ENCODE measurements around the gene WDR64. TPM values are rescaled to one million over a fixed set of nuclear protein-coding genes. Genes with fewer than 3 reads are reported as not detected.

WDR64 gene
- total and polyA plus RNA-seq, 2 experiments from 2014 or later, result not detected

GRCh38 chr1:241817956-241818612, 166.0 kb downstream of the WDR64 start:
- Histone ChIP-seq H3K27me3 (peaks cover 3% of the 10 kb centered on the region), H3K4me1 (ENCODE audit: low read depth) (no peaks in the 10 kb centered on the region), H3K36me3 (no peaks in the 10 kb centered on the region), H3K9me3 (ENCODE audit: low read depth) (no peaks in the 10 kb centered on the region), H3K27ac (no peak overlapping the region), H3K4me3 (no peak overlapping the region)
- TF ChIP-seq CTCF (IDR thresholded peaks at IDR 0.05; ENCODE audit: low read depth, low read length), result no peak
- no peak for DNase-seq (ENCODE audit: low read depth in 1 of 2, low spot score in 1 of 2)

- Histone ChIP-seq H3K9me3 (ENCODE audit: low read depth) (no peaks in the 10 kb centered on the region), H3K36me3 (no peaks in the 10 kb centered on the region), H3K4me1 (ENCODE audit: low read depth) (no peaks in the 10 kb centered on the region), H3K27ac (no peak overlapping the region), H3K27me3 (peaks cover 3% of the 10 kb centered on the region), H3K4me3 (no peak overlapping the region)
- TF ChIP-seq CTCF (IDR thresholded peaks at IDR 0.05; ENCODE audit: low read depth, low read length), result no peak
- DNase-seq (ENCODE audit: low read depth in 1 of 2, low spot score in 1 of 2), result no peak
Measured at GRCh38 chr1:241819340-241819866, 167.3 kb downstream of the WDR64 start.

GRCh38 chr1:241821363-241821762, 169.3 kb downstream of the WDR64 start:
- Histone ChIP-seq H3K36me3 (no peaks in the 10 kb centered on the region), H3K4me1 (ENCODE audit: low read depth) (no peaks in the 10 kb centered on the region), H3K4me3 (no peak overlapping the region), H3K27ac (no peak overlapping the region), H3K27me3 (peaks cover 3% of the 10 kb centered on the region), H3K9me3 (ENCODE audit: low read depth) (no peaks in the 10 kb centered on the region)
- no peak for DNase-seq (ENCODE audit: low read depth in 1 of 2, low spot score in 1 of 2)
- TF ChIP-seq CTCF (IDR thresholded peaks at IDR 0.05; ENCODE audit: low read depth, low read length), result no peak

- no peak overlapping the region for H3K27ac ChIP-seq
- no peaks in the 10 kb centered on the region for H3K9me3 ChIP-seq (ENCODE audit: low read depth)
- no peak overlapping the region for H3K4me3 ChIP-seq
- peaks cover 3% of the 10 kb centered on the region for H3K27me3 ChIP-seq
- no peaks in the 10 kb centered on the region for H3K4me1 ChIP-seq (ENCODE audit: low read depth)
- H3K36me3 ChIP-seq, result no peaks in the 10 kb centered on the region
- no peak for DNase-seq (ENCODE audit: low read depth in 1 of 2, low spot score in 1 of 2)
- no peak for TF ChIP-seq CTCF (IDR thresholded peaks at IDR 0.05; ENCODE audit: low read depth, low read length)
Measured at GRCh38 chr1:241822846-241823245, 170.8 kb downstream of the WDR64 start.

- TF ChIP-seq CTCF (IDR thresholded peaks at IDR 0.05; ENCODE audit: low read depth, low read length), result no peak
- no peak overlapping the region for H3K4me3 ChIP-seq
- no peaks in the 10 kb centered on the region for H3K4me1 ChIP-seq (ENCODE audit: low read depth)
- no peaks in the 10 kb centered on the region for H3K27me3 ChIP-seq
- DNase-seq (ENCODE audit: low read depth in 1 of 2, low spot score in 1 of 2), result no peak
- no peaks in the 10 kb centered on the region for H3K9me3 ChIP-seq (ENCODE audit: low read depth)
- no peaks in the 10 kb centered on the region for H3K36me3 ChIP-seq
- H3K27ac ChIP-seq, result no peak overlapping the region
Measured at GRCh38 chr1:241823925-241824324, 171.8 kb downstream of the WDR64 start.
